WERI-Rb-1 (cell line): ENCODE results near the gene PLCXD3.

Source experiments
- DNase-seq: peaks from one replicate; pipeline ENCODE4 v3.0.0-alpha.2; 2020
- H3K27ac ChIP-seq: fragments of 250-450 bp; sonication (Bioruptor Pico); 2 replicates; pipeline ENCODE4 v1.5.1; 2020; ENCODE audit warnings: mild to moderate bottlenecking, moderate library complexity
- H3K27me3 ChIP-seq: fragments of 250-450 bp; sonication (Bioruptor Pico); 2 replicates; pipeline ENCODE4 v1.5.1; 2021; ENCODE audit warnings: mild to moderate bottlenecking, low read depth, moderate library complexity; ENCODE audit not compliant: insufficient read depth, severe bottlenecking
- H3K36me3 ChIP-seq: fragments of 250-450 bp; sonication (Bioruptor Pico); 2 replicates; pipeline ENCODE4 v1.5.1; 2020; ENCODE audit warnings: mild to moderate bottlenecking, moderate library complexity
- H3K4me3 ChIP-seq: 2 replicates; pipeline ENCODE4 v1.5.1; 2011; ENCODE audit warnings: low read depth, mild to moderate bottlenecking, control low read depth, low read length
- H3K9me3 ChIP-seq: fragments of 250-450 bp; sonication (Bioruptor Pico); 2 replicates; pipeline ENCODE4 v1.5.1; 2021; ENCODE audit warnings: mild to moderate bottlenecking, moderate library complexity; ENCODE audit not compliant: severe bottlenecking
- CTCF ChIP-seq: IDR thresholded peaks from 2 replicates; pipeline ENCODE4 v1.5.1; 2011; ENCODE audit warnings: low read depth, mild to moderate bottlenecking, control low read depth, inconsistent platforms, low read length

The PLCXD3 gene

GRCh38 chr5:41363343-41363986 is 146.9 kb downstream of the PLCXD3 start:
- Histone ChIP-seq H3K36me3 (no peaks in the 10 kb centered on the region), H3K27ac (no peak overlapping the region)

GRCh38 chr5:41356786-41357185 is 153.6 kb downstream of the PLCXD3 start:
- Histone ChIP-seq H3K27ac (no peak overlapping the region), H3K9me3 (no peaks in the 10 kb centered on the region), H3K27me3 (no peaks in the 10 kb centered on the region), H3K4me3 (no peak overlapping the region), H3K36me3 (no peaks in the 10 kb centered on the region)
- no peak for DNase-seq
- no peak for TF ChIP-seq CTCF

More at GRCh38 chr5:41363343-41363986, 146.9 kb downstream of the PLCXD3 start:
- no peak for TF ChIP-seq CTCF
- H3K27me3 ChIP-seq, result peaks cover 3% of the 10 kb centered on the region
- H3K9me3 ChIP-seq, result no peaks in the 10 kb centered on the region
- no peak for DNase-seq
- no peak overlapping the region for H3K4me3 ChIP-seq

GRCh38 chr5:41349846-41350245 is 160.6 kb downstream of the PLCXD3 start:
- Histone ChIP-seq H3K4me3 (no peak overlapping the region), H3K36me3 (no peaks in the 10 kb centered on the region), H3K27ac (no peak overlapping the region), H3K27me3 (peaks cover 2% of the 10 kb centered on the region), H3K9me3 (no peaks in the 10 kb centered on the region)
- TF ChIP-seq CTCF, result no peak
- DNase-seq, result no peak

GRCh38 chr5:41347569-41347968 is 162.8 kb downstream of the PLCXD3 start:
- no peak for TF ChIP-seq CTCF
- H3K9me3 ChIP-seq, result no peaks in the 10 kb centered on the region
- H3K36me3 ChIP-seq, result no peaks in the 10 kb centered on the region
- H3K27me3 ChIP-seq, result peaks cover 2% of the 10 kb centered on the region
- DNase-seq, result no peak
- H3K27ac ChIP-seq, result no peak overlapping the region
- no peak overlapping the region for H3K4me3 ChIP-seq

GRCh38 chr5:41346609-41347008 is 163.8 kb downstream of the PLCXD3 start:
- H3K4me3 ChIP-seq, result no peak overlapping the region

More at GRCh38 chr5:41346609-41347008, 163.8 kb downstream of the PLCXD3 start:
- no peaks in the 10 kb centered on the region for H3K36me3 ChIP-seq
- H3K27ac ChIP-seq, result no peak overlapping the region
- TF ChIP-seq CTCF, result no peak
- H3K9me3 ChIP-seq, result no peaks in the 10 kb centered on the region
- DNase-seq, result no peak
- peaks cover 2% of the 10 kb centered on the region for H3K27me3 ChIP-seq
